Measurements from ENCODE around the gene SEZ6L.

DNA sequence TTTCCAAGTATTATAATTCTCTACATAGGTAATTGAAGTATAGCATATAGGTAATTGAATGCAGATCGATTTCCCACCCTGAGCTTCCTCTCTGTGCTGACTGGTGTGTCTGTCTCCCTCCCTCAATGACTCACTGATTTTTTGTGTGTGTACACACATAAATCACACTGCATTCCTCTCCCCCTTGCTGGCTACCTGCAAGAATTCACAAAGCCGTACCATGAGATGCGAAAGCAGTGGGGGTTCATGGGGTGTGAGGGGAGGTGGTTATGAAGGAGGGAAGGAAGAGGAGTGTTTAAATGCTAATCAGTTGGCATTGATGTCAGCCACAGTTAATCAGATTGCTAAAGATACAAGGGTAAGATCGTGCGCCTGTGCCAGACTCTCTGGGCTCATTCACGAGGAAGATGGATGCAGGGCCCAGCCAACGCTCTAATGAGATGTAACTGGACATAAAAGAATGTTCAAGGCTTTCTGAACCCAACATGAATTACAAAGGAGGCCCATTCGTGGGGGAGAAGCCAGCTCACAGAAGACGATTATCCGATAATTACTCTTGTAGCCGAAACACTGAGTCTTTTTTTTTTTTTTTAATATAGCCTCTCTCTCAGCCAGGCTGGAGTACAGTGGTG is 107.4 kb downstream of the SEZ6L start:
- TF ChIP-seq, protein P1, sequence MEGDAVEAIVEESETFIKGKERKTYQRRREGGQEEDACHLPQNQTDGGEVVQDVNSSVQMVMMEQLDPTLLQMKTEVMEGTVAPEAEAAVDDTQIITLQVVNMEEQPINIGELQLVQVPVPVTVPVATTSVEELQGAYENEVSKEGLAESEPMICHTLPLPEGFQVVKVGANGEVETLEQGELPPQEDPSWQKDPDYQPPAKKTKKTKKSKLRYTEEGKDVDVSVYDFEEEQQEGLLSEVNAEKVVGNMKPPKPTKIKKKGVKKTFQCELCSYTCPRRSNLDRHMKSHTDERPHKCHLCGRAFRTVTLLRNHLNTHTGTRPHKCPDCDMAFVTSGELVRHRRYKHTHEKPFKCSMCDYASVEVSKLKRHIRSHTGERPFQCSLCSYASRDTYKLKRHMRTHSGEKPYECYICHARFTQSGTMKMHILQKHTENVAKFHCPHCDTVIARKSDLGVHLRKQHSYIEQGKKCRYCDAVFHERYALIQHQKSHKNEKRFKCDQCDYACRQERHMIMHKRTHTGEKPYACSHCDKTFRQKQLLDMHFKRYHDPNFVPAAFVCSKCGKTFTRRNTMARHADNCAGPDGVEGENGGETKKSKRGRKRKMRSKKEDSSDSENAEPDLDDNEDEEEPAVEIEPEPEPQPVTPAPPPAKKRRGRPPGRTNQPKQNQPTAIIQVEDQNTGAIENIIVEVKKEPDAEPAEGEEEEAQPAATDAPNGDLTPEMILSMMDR (IDR thresholded peaks at IDR 0.05; ENCODE audit: insufficient read depth, low read length): no peak
- TF ChIP-seq GABPA (IDR thresholded peaks at IDR 0.05; ENCODE audit: low read depth): no peak
